Activated effector memory CD4-positive, alpha-beta T cell treated with Interleukin-2 at 50 U/mL for 16 hours (primary cell): ENCODE data around the gene CX3CR1.
A peak's percentile ranks its signal among the peaks of the same experiment; 100 is the strongest.

Experiments used
- DNase-seq: peaks from one replicate; pipeline ENCODE4 v3.0.0-alpha.2; 2020

The CX3CR1 gene

DNA sequence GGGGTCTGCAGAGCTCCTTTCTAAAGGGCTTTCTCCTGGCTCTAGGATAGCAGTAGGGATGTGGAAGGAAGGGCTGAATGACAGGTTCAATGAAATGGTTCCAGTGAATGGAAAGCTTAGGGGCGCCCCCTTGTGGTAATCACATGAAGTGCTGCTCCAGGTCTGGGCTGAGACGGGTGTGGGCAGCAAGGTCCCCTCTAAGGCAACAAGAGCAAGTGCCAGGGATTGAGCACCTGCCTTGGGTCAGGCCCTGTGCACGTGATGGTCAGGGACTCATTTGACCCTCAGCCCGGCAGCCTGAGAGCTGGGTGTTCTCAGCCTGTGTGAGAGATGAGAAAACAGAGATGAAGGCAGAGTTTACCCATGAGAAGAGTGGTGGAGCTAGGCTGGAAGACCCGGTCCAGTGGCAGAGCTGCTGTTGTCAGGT lies 12.1 kb upstream of the CX3CR1 start:
- DNase-seq, result peak; percentile 64

DNA sequence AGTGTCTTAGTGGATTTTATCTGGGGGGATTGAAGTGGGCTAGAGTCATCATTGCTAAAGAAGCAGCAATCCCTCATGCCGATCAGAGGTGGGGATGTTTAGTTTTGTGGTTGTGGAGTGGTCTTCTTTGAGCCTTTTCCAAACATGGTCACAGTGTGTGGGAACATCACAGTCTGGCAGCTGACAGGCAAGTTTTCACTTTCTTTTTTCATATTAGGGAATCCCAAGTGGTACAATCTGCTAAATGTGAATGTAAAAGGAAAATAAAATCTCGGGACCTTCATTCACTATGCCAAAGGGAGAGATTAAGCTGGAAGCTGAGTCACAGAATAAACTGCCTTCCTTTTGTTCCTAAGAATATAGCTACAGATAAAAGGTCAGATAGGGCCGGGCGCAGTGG lies 10.4 kb upstream of the CX3CR1 start:
- DNase-seq, result no peak

DNA sequence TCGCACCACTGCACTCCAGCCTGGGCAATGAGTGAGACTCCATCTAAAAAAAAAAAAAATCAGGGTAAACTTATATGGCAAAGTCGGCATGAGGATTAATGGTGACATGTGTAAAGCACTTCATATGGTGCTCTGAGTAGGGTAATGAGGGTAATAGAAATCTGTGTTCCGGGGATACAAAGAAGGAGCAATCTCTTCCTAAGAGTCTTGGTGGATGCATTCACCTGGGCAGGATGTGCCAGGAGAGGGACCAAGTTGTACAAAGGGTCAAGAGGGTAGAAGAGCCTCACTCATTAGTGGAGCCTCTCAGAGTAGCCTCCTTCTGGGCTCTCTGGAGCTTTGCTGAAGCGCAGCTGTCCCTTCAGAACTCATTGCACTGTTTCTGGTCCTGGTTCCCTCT lies 9.3 kb upstream of the CX3CR1 start:
- no peak for DNase-seq

DNA sequence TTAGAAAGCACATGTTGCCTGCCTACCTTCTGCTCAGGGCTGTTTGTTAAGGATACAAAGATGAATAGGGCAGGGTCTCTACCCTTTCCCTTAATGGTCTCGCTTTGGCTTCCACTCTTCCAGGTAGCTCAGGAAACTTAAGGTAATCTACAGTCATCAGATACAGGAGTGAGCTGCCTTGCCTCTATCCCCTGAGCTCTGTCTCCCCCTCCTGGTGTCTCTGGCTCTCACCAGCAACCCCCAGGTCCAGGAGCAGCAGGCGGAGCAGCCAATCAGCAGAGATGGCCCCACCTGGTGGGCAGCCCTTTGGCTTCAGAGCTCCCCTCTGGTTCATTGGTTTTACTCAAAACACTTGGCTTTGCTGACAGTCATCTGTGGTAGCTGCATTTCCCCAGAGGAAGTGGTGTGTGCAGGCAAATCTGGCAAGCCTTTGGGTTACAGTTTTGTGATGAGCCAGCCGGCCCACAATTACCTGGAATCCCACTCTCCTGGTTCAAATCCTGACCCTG lies 8.5 kb upstream of the CX3CR1 start:
- peak; percentile 69 for DNase-seq

DNA sequence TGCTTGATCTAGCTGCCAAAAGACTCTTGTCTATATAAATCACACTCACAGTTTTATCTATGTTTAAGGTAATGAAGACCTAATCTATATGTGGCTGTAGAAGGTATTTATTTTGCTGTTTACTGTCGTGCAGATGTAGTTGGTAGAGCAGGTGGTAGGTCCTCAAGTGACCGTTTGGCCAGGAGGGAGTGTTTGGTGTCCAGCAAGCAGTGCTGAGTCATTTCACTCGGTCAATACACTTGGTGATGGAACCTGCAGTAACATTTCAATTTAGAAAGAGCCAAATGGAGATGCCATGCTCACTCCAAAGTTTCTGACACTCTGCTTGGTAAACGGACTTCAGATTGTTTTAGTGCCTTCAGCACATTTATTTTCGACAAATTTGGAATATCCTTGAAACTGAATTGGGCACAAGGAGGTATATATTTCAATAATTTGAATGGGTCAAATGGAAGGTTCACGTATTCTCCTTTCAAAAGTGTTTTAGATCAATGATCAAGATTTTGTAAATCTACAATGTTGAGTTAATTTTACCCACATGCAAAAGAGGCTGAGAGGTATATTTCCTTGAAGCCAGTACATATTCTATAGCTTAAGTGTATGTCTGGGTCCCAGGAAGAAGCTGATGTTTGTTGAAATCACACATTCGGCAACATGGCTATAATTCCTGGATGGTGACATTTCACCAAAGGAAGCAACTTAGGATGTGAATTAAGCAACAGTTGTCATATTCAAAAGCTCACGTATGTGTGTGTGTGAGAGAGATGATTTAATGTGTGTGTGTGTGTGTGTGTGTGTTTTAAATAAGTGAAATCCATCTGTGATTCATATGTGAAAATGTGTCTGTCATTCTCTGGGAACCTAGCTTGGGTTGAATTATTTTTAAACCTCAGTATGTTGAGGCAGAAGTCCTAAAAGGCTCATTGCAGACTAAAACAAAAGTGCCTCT lies 7.7 kb upstream of the CX3CR1 start:
- no peak for DNase-seq

DNA sequence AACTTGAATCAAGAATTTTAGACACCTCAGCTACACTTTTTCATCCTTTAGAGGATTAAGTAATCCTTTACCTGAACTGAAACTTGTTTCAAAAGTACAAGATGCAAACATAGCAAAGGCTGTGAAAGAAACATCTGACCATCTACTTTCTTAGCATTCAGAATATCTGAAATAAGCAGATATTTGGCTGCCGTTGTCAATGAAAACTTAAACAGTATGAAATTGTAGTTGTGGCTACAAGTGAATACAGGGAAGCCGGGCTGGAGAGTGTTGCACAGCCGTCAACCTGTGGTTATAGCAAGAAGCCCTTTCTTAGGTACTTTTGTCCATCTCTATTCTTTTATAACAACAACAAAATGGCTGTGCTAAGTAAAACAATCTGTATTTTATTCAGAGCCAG lies 6.9 kb upstream of the CX3CR1 start:
- no peak for DNase-seq

DNA sequence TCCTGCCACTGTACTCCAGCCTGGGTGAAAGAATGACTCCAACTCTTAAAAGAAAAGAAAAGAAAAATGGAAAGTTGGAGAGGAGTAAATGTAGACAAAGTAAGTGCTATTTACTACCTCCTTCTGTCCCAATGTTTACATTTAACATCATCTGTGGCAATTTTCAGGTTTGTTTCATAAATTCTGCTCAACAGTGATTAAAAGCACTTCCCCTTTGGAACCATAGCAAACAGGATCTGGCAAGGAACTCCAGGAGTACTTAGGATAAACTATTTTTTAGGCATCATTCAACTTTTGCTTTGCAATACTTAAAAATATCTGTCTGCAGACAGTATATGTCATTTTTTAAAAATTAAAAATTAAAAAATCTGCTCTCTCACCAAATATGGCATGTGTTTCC lies 5.5 kb upstream of the CX3CR1 start:
- no peak for DNase-seq

DNA sequence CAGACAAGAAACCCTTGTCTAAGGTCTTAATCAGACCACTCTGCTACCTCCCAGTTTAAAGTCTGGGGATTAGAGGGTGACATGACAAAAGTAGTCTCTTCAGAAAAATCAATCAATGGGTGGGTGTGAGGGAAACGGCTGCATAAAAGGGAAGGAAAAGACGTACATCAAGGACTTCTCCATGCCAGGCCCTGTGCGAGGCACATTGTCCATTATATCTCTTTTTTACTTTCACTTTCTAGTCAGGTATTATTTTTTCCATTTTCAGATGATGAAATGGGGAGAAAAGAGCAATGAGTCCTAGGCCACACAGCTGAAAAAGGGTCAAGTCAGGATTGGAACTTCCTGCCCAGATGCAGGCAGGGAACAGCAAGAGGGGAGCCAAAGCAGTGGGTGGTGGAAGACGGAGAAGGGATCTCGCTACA lies 4.6 kb upstream of the CX3CR1 start:
- no peak for DNase-seq

DNA sequence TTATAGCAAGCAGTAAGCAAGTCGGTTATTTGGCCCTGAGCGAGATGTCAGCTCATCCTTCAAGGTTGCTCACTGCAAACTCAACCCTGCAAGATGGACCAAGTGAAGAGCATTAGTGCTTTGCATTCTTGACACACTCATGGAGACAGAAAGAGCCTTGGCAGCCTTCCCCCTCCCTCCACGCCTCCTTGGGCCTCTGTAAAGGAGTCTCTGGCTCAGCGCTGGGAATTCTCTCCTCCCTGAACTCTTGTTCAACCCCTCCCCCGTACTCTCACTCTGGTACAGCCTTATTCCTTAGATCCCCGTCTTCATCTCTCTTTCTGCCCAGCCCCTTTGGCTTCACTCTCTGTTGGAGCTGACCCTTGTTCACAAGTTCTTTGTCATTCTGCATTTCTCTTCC lies 2.2 kb upstream of the CX3CR1 start:
- DNase-seq, result no peak

DNA sequence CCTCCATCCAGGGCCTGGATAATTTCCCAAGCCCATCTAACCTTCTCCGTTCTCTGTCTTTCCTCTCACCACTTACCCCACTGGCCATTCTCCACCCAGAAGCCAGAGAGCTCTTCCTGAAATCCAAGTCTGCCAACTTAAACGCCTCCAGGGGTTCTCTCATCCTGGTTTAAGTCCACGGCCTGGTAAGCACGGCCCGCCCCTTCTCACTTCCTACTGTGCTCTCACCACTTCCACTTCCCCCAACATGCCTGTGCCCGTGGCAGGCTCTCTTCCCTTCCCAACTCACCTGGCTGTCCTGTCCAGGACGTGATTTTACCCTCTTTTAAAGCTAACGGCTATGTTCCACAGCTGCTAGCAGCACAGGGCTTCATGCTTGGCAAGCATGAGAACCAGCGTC lies 1.7 kb upstream of the CX3CR1 start:
- no peak for DNase-seq

DNA sequence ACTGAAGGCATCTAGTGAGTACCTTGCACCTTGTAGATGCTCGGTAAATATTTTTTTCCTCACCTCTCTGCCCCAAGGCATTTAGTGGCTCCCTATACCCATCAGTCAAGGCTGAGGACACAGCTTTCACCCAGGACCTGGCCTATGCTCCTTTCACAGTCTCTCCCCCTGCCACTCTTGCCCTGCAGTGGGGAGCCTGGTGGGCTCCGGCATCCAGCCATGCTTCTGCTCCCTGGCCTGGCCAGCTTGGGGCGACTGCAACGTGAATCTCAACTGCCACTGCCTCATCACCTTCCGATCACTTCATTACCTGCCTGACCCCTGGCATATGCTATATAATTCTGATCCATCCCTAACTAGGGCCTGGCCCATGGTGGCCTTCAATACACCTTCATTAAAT lies 735 bp upstream of the CX3CR1 start:
- no peak for DNase-seq

DNA sequence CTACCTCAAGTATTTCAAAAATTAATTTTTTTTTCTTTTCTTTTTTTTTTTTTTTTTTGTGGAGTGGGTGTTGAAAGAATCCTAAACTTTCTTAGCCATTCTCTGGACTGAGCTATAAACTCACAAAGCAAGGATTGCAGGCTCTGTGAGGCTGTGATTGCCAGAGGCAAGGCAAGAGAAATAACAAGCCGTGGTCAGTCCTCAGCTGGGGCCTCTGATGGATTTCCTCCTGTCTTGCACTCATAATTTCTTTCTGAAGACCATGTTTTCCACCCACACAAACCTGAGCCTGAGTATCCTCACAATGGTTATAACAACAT lies 1.3 kb downstream of the CX3CR1 start:
- no peak for DNase-seq

DNA sequence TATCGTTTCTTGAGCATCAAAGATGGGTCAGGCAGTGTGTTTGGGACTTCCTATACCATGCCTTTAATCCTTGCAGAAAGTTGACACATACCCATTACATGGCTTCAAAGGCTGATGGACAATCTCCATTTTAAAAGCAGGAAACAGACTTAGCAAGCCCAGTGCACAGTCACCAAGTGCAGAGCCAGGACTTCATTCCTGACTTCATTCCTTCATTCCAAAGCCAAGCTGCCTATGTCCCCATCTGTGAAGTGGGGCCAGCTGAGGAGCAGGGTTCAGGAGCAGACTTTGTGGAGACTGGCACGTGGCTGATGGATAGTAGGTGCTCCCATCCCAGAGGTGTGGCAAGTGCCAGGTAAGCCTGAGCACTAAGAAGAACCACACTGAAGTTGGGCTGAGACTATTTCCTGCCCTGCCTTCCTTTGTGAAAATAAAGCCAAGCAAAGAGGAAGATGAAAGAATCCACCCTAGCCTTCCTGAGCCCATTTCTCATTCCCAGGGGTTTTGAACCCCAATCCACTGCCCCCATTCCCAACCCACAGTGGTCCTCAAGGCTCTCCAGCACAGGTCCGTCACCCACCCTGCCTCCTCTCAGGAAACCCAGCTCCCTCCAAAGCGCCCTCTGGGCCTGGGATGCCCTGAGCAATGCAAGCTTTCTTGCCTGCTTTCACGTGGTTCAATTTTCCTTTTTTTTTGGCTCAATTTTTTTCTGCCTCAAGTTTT lies 1.8 kb downstream of the CX3CR1 start:
- DNase-seq, result no peak

DNA sequence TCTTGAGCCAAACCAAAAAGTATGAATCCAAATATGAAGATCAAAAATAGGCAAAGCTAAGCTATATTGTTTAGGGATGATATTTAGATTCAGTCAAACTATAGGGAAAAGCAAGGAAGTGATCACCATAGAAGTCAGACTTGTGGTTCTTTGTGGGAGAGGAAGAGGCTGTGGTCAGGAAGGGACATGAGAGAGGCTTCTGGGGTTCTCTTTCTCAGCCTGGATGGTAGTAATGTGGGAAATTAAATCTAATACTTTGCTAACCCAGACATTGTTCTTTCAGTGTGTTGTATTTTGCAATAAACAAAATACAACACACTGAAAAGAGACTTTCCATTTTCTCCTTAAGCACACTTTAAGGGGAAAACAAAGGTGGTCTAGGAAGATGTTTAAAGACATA lies 3.1 kb downstream of the CX3CR1 start:
- DNase-seq, result no peak

DNA sequence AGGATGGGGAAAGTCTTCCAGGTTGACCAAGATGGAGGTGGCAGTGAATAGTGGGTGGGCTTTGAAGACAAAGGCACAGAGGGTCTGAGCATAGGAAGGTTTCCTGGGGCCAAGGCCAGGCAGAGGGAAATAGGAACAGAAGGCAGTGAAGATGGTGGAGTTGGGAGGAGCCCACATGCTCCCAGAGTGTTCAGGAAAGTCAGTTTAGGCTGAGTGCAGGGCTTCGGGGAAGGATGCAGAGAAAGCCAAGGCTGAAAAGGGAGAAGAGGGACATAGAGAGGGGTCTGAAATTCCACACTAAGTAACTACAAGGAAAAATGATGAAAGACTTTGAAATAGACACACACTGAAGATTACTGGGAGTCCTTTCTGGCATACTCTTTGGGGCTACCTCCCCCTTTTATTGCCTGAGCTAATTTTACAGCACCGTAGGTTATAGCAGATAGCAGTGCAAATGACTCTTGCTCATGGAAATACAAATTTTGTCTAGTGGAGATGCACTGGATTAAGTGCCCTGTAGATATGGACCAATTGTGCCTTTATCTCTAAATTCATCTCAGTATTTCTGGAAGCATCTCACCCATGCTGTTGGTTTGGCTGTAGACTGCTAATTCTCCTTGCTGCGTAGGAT lies 3.8 kb downstream of the CX3CR1 start:
- no peak for DNase-seq

DNA sequence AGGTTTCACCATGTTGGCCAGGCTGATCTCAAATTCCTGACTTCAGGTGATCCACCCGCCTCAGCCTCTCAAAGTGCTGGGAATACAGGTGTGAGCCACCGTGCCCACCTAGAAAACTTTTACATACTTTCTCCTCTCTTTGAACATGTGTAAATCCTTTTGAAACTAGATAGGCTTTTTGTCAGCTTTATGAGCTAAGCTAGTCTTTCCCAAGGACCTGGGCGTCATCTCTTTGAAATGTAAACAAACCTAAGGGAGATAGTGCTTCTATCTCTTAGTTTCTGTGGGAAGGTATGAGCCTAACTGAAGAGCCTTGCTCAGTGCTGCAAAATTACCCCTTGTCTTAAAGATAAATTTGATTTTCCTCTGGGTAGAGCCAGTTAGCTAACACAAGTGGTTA lies 4.8 kb downstream of the CX3CR1 start:
- no peak for DNase-seq

DNA sequence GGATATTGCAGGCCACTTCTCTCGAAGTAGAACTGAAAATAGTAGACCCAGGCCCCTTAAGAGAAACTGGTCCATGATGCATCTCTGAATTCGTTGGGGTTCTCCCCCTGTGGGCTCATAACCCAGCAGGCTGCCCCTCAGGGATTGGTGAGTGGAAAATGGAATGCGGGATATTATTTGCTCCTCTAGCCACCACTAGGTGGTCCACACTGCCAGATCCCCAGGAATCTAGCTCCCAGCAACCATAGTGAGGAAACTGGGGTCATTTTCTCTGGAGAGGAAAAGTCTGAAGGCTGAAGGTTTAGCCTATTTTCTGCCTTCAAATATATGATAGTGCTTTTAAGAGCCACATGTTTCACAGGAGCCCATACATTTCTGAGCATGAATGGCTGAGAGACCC lies 6.7 kb downstream of the CX3CR1 start:
- no peak for DNase-seq

DNA sequence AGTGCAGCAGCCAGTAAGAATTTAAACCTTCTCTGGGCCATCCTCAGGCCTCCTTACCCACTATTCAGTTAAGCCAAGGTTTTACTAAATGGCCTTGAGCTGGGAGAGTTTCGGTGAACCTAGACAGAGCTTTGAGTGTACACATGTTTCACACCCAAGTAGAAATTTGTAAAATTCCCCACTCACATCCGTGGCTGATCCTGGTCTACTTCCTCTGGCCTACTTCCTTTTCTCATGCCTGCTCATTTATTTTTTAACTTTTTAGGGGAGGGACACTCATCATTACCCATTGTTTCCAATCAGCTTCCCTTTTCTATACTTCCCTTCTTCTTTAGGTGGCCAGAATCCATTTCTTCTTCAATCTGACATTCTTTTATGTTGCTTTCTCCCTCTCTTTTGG lies 7.6 kb downstream of the CX3CR1 start:
- DNase-seq, result no peak

DNA sequence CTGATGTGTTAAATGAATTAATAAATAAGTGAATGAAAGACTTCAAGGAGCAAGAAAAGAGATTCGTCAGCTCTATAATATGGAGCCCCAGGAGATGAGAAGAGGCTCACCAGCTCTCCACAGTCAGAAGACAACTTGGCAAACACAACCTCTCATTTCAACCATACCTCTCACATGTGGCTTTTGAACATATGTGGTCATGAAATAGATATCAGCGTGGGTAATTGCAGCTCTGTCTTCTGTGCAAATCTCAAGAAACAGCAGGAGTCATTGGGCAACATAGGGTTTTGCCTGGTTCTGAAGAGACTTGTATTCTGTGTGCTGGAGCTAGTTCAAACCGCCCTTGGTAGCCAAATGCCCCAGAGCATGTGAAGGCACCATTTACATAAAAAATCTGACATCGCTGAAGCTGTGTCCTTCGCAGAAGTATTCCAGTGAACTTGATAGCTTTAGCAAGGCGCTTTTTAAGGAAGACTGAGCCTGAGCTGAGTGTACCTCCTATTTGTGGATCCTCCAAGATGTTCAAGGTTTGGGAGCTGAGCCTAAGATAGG lies 8.4 kb downstream of the CX3CR1 start:
- DNase-seq, result no peak

DNA sequence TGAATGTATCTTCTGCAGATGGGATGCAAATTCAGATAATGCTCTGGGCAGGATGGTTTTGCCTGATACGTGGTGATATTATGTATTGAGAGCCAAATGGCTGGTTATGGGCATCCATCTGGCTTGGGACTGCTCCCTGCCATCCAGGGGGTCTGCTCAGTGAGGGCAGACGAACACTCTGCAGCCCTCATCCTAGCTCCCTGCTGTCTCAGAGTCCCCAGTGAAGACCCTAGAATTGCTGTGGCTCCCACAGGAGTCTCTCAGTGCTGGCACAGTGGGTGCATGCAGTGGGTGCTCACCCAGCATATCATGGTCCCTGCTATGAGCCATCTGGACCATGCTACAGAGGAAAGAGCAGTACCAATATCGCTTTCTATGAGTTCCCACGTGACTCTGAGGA lies 10.3 kb downstream of the CX3CR1 start:
- no peak for DNase-seq

DNA sequence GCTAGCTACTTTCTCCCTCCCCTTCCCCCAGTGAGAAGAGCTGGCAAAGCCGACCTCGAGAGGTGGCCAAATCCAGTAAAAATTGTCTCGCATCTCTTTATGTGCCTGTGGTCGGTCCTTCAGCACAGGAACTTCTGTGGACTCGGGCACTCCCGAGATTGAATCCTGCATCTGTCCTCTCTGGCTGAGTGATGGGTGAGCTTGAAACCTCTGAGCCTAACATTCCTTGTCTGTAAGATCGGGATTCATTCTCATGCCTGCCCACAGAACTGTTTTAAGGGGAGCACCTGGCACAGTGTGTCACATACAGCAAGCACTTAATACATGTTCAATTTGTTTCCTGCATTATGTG lies 11.3 kb downstream of the CX3CR1 start:
- DNase-seq, result no peak

DNA sequence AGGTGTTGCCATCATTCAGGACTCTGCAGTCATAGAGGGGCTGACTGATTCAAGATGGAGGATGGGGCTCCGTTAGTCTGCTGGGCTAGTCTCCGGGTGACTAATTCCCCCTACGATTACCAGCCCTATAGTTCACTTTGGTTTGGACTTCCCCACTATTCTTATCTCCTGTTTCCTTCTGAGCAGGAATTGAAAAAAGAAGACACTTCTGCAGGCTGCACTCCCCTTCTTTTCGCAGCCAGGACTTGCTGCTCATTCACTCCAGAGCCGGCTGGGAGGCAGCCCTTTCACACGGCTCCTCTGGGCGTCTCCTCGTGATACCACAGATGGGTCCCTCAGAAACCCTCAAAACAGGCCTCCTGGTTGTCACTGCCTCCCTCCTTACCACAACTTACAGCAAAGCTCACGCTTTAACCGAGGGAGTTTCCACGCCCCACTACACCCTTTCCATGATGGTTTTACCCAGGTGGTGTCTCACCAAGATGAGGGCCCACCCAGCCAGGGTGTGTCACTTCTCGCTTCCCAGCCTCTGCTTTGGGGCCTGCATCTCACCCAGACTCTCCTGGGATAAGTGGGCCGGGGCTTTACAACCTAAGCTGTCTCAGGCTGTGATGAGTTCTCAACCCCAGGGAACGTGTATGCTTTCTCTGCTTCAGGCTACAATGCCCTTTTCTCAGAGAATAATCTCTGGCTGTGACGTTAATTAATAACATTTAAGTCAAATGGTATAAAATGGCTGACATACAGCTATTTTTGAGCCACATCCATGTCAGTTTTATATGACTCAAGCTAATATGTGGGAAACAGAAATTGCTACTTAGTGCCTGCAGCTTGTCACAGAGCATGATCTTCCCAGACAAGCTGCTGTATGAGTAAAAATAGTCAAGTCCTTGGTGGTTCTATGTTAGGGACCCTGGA lies 11.9 kb downstream of the CX3CR1 start:
- DNase-seq, result peak; percentile 44
